Measurements from ENCODE around the gene ZFP36L1. TPM values are rescaled to one million over a fixed set of nuclear protein-coding genes. Genes with fewer than 3 reads are reported as not detected.

Gene ZFP36L1, protein sequence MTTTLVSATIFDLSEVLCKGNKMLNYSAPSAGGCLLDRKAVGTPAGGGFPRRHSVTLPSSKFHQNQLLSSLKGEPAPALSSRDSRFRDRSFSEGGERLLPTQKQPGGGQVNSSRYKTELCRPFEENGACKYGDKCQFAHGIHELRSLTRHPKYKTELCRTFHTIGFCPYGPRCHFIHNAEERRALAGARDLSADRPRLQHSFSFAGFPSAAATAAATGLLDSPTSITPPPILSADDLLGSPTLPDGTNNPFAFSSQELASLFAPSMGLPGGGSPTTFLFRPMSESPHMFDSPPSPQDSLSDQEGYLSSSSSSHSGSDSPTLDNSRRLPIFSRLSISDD
- total RNA-seq = 100 to 1,000 TPM; 254 to 258 TPM
- 139 TPM for polyA plus RNA-seq (2013, experiment 1 of 2)
- polyA plus RNA-seq (2013, experiment 2 of 2) = 188 TPM
- total RNA-seq = 24.6 to 524 (median 109) reads per million in 172 experiments

DNA sequence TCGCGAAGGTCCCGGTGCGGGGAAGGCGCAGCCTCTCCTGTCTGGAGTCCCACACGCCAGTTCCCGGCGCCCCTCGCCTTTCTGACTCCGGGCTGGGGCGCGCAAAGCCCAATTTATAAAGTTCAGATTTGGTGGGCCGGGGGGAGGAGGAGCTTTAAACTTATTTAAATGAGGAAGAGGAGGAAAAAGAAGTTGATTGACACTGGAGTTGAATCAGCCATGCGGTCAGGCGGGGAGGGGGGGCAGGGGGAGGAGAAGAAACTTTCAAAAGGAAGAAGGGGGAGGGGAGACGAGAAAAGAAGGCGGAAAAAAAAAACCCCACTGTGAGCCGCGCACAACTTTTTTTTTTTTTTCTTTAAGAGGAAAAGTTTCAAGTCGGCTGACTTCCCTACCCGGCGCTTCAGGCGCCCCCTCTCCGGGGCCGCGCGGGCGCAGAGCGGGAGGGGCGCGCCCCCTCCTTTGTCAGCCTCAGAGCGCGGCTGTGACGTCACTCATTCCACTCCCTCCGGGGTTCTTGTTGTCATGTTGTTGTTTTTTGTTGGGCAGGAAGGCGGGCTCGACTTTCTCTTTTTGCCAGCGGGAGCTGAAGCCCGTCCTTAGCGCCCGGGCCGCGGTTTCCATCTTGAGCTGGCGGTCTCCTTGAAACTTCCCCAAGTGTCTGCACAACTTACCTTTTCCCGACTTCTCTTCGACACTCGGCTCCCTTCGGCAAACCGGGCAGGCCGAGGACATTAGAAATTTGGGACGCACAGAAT is at the start of gene ZFP36L1:
ZFP36L1 (minus strand) TSS at position 89 of the 755 bp plus-strand sequence. CDS start 129 bp downstream, outside the sequence.
- ChIA-PET CTCF (interaction anchor here (0.6 to 9.3 kb wide), 8 partner anchors 11 to 510 kb away, joined by 3 to 115 read pairs (median 3); no protein-coding TSS in a partner anchor), POLR2A (interaction anchor here (0.6 to 15.8 kb wide), 43 partner anchors 9 to 1433 kb away, joined by 3 to 816 read pairs (median 5); partner anchors contain the start of genes ATP6V1D, EIF2S1, SRSF5 and ZFYVE26)
- H3K27ac ChIP-seq (ENCODE audit: low read depth in 1 of 2, low read length in 2 of 2) = peak within 1 kb of the TSS; percentile 100
- peak within 1 kb of the TSS; percentile 99 for H3K27ac Mint-ChIP-seq
- H3K27me3 Mint-ChIP-seq = no peaks in the 10 kb centered on the region
- H3K4me1 Mint-ChIP-seq (ENCODE audit: low read depth) = peaks cover 60% of the 10 kb centered on the region
- DNase-seq (peak; percentile 86 to 99 (median 90)), ATAC-seq (ENCODE audit: poor library complexity) (peak; percentile 30)
- intact Hi-C loops (cut with DNase I, micrococcal nuclease) = loop anchor here in 1 of 2 experiments (1.0 kb wide), 2 partner anchors 22 to 27 kb away; no protein-coding TSS in a partner anchor
- H3K4me3 Mint-ChIP-seq = peak within 1 kb of the TSS; percentile 92
- no peak for TF ChIP-seq CTCF (IDR thresholded peaks at IDR 0.05)
- no peaks in the 10 kb centered on the region for H3K9me3 ChIP-seq (ENCODE audit: control insufficient read depth in 1 of 2, insufficient read depth in 1 of 2, low read length in 2 of 2)
- H3K36me3 ChIP-seq (ENCODE audit: insufficient read depth, low read length) = peaks cover 28% of the 10 kb centered on the region
- H3K27me3 ChIP-seq (ENCODE audit: control insufficient read depth in 1 of 2, insufficient read depth in 2 of 2, low read length in 2 of 2) = no peaks in the 10 kb centered on the region
- peaks cover 47% of the 10 kb centered on the region for H3K4me1 ChIP-seq (ENCODE audit: insufficient read depth, low read length)
- H3K4me3 ChIP-seq (ENCODE audit: low read length) = peak within 1 kb of the TSS; percentile 98
- H3K9me3 Mint-ChIP-seq = no peaks in the 10 kb centered on the region
- peaks cover 84% of the 10 kb centered on the region for H3K36me3 Mint-ChIP-seq (ENCODE audit: low read depth)

- intact Hi-C loops (cut with DNase I, micrococcal nuclease) = loop anchor here in 1 of 2 experiments (5.0 kb wide), 1 partner anchor 960 kb away; no protein-coding TSS in a partner anchor
- TF ChIP-seq CTCF (IDR thresholded peaks at IDR 0.05) = no peak
- no peak overlapping the region for H3K4me3 Mint-ChIP-seq
- H3K27ac ChIP-seq (ENCODE audit: low read depth in 1 of 2, low read length in 2 of 2) = no peak overlapping the region
- H3K36me3 Mint-ChIP-seq (ENCODE audit: low read depth) = peaks cover 9% of the 10 kb centered on the region
- peaks cover 1 to 7% of the 10 kb centered on the region in 2 experiments for H3K9me3 ChIP-seq (ENCODE audit: control insufficient read depth in 1 of 2, insufficient read depth in 1 of 2, low read length in 2 of 2)
- H3K9me3 Mint-ChIP-seq = peaks cover 4% of the 10 kb centered on the region
- H3K36me3 ChIP-seq (ENCODE audit: insufficient read depth, low read length) = no peaks in the 10 kb centered on the region
- ChIA-PET CTCF (no interaction called here), POLR2A (no interaction called here)
- no peak for ATAC-seq (ENCODE audit: poor library complexity)
- DNase-seq = no peak
- no peak overlapping the region for H3K27ac Mint-ChIP-seq
- no peaks in the 10 kb centered on the region for H3K27me3 ChIP-seq (ENCODE audit: control insufficient read depth in 1 of 2, insufficient read depth in 2 of 2, low read length in 2 of 2)
- no peak overlapping the region for H3K4me3 ChIP-seq (ENCODE audit: low read length)
- H3K27me3 Mint-ChIP-seq = no peaks in the 10 kb centered on the region
- peaks cover 23% of the 10 kb centered on the region for H3K4me1 Mint-ChIP-seq (ENCODE audit: low read depth)
- H3K4me1 ChIP-seq (ENCODE audit: insufficient read depth, low read length) = peaks cover 17% of the 10 kb centered on the region
Measured at GRCh38 chr14:68842298-68842697, 49.4 kb upstream of the ZFP36L1 start.

DNA sequence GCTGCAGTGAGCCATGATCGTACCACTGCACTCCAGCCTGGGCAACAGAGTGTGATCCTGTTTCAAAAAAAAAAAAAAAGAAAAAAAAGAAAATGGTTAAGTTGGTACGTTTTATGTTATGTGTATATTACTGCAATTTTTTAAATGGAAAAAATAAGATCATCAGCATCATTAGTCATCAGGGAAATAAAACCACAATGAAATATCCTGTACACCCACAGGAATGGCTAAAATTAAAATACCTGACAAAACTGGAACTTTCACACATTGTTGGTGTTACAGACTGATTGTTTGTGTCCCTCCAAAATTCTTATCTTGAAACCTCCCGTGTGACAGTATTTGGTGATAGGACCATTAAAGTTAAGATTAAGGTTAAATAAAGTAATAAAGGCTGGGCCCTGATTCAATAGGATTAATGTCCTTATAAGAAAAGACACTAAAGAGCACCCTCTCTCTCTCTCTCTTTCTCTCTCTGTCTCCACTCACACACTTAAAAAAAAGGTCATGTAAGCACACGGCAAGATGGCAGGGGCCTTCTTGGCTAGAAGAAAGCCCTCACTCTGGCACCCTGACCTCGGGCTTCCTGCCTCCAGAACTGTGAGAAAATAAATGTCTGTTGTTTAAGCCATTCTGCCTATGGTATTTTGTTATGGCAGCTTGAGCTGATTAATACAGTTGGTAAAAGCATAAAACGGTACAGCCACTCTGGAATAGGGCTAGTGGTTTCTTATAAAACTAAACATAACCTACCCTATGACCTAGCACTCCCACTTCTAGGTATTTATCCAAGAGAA is 48.3 kb upstream of the ZFP36L1 start:
- Mint-ChIP-seq H3K9me3 (peaks cover 6% of the 10 kb centered on the region), H3K27ac (no peak overlapping the region), H3K4me3 (no peak overlapping the region), H3K27me3 (no peaks in the 10 kb centered on the region), H3K36me3 (ENCODE audit: low read depth) (peaks cover 16% of the 10 kb centered on the region), H3K4me1 (ENCODE audit: low read depth) (peaks cover 23% of the 10 kb centered on the region)
- Histone ChIP-seq H3K27me3 (ENCODE audit: control insufficient read depth in 1 of 2, insufficient read depth in 2 of 2, low read length in 2 of 2) (no peaks in the 10 kb centered on the region), H3K36me3 (ENCODE audit: insufficient read depth, low read length) (no peaks in the 10 kb centered on the region), H3K9me3 (ENCODE audit: control insufficient read depth in 1 of 2, insufficient read depth in 1 of 2, low read length in 2 of 2) (peaks cover 12 to 13% of the 10 kb centered on the region in 2 experiments), H3K4me3 (ENCODE audit: low read length) (no peak overlapping the region), H3K27ac (ENCODE audit: low read depth in 1 of 2, low read length in 2 of 2) (no peak overlapping the region), H3K4me1 (ENCODE audit: insufficient read depth, low read length) (peaks cover 17% of the 10 kb centered on the region)
- ChIA-PET POLR2A (no interaction called here), CTCF (no interaction called here)
- no peak for TF ChIP-seq CTCF (IDR thresholded peaks at IDR 0.05)
- ATAC-seq (ENCODE audit: poor library complexity) (no peak), DNase-seq (peak in 1 of 14 experiments; percentile 46)
- intact Hi-C loops (cut with DNase I, micrococcal nuclease) = loop anchor here in 1 of 2 experiments (5.0 kb wide), 1 partner anchor 959 kb away; no protein-coding TSS in a partner anchor
